Ishikawa (cell line): ENCODE measurements around the gene ABLIM2.

Experiments
- CEBPB ChIP-seq: IDR thresholded peaks from 2 replicates; pipeline ENCODE4 v1.6.1; 2012
- CREB1 ChIP-seq: IDR thresholded peaks from 2 replicates; pipeline ENCODE4 v1.6.1; 2012; ENCODE audit warnings: low read depth
- EGR1 ChIP-seq: IDR thresholded peaks from 2 replicates; pipeline ENCODE4 v1.6.1; 2012
- EP300 ChIP-seq: IDR thresholded peaks from 2 replicates; pipeline ENCODE4 v1.6.1; 2012; ENCODE audit warnings: borderline replicate concordance
- FOXM1 ChIP-seq: IDR thresholded peaks from 2 replicates; pipeline ENCODE4 v1.6.1; 2012; ENCODE audit warnings: low read depth, borderline replicate concordance
- MAX ChIP-seq: IDR thresholded peaks from 2 replicates; pipeline ENCODE4 v1.6.1; 2012
- NFIC ChIP-seq: IDR thresholded peaks from 2 replicates; pipeline ENCODE4 v1.6.1; 2012
- RAD21 ChIP-seq: IDR thresholded peaks from 2 replicates; pipeline ENCODE4 v1.6.1; 2012; ENCODE audit warnings: low read depth
- REST ChIP-seq: IDR thresholded peaks from 2 replicates; pipeline ENCODE4 v1.6.1; 2012; ENCODE audit warnings: low read depth, mild to moderate bottlenecking
- TAF1 ChIP-seq: IDR thresholded peaks from 2 replicates; pipeline ENCODE4 v1.6.1; 2012; ENCODE audit warnings: low read depth, mild to moderate bottlenecking
- TCF12 ChIP-seq: IDR thresholded peaks from 2 replicates; pipeline ENCODE4 v1.6.1; 2012; ENCODE audit warnings: low read depth
- TEAD4 ChIP-seq: IDR thresholded peaks from 2 replicates; pipeline ENCODE4 v1.6.1; 2012
- USF1 ChIP-seq: IDR thresholded peaks from 2 replicates; pipeline ENCODE4 v1.6.1; 2012
- YY1 ChIP-seq: IDR thresholded peaks from 2 replicates; pipeline ENCODE4 v1.6.1; 2012; ENCODE audit warnings: low read depth
- ZBTB7A ChIP-seq: IDR thresholded peaks from 2 replicates; pipeline ENCODE4 v1.6.1; 2012; ENCODE audit warnings: low read depth

ABLIM2 gene

GRCh38 chr4:8164194-8164565 lies 5.6 kb upstream of the ABLIM2 start:
- no peak for TF ChIP-seq TAF1
- TF ChIP-seq ZBTB7A: no peak
- no peak for TF ChIP-seq EP300
- TF ChIP-seq TEAD4: no peak
- TF ChIP-seq USF1: no peak
- no peak for TF ChIP-seq REST
- TF ChIP-seq MAX: no peak
- TF ChIP-seq YY1: no peak

- no peak for TF ChIP-seq USF1
- TF ChIP-seq ZBTB7A: no peak
- no peak for TF ChIP-seq EGR1
- no peak for TF ChIP-seq CREB1
- no peak for TF ChIP-seq TEAD4
- no peak for TF ChIP-seq RAD21
- TF ChIP-seq EP300: no peak
- no peak for TF ChIP-seq MAX
- TF ChIP-seq TCF12: no peak
- no peak for TF ChIP-seq NFIC
- TF ChIP-seq YY1: no peak
- TF ChIP-seq CEBPB: no peak
Observed at GRCh38 chr4:8163436-8164193, 5.0 kb upstream of the ABLIM2 start.

- no peak for TF ChIP-seq TEAD4
- TF ChIP-seq REST: no peak
- TF ChIP-seq YY1: no peak
- TF ChIP-seq CEBPB: no peak
- no peak for TF ChIP-seq CREB1
- no peak for TF ChIP-seq EGR1
- no peak for TF ChIP-seq FOXM1
- no peak for TF ChIP-seq NFIC
- TF ChIP-seq USF1: no peak
- no peak for TF ChIP-seq TCF12
- no peak for TF ChIP-seq EP300
- TF ChIP-seq RAD21: no peak
- TF ChIP-seq ZBTB7A: no peak
- no peak for TF ChIP-seq MAX
- no peak for TF ChIP-seq TAF1
Observed at GRCh38 chr4:8163026-8163425, 4.4 kb upstream of the ABLIM2 start.

GRCh38 chr4:8162625-8163024 lies 4.0 kb upstream of the ABLIM2 start:
- no peak for TF ChIP-seq USF1
- TF ChIP-seq REST: no peak
- TF ChIP-seq CREB1: no peak
- TF ChIP-seq RAD21: no peak
- no peak for TF ChIP-seq EGR1
- no peak for TF ChIP-seq MAX
- no peak for TF ChIP-seq ZBTB7A
- no peak for TF ChIP-seq FOXM1
- TF ChIP-seq YY1: no peak
- TF ChIP-seq EP300: no peak
- TF ChIP-seq CEBPB: no peak
- TF ChIP-seq TCF12: no peak
- TF ChIP-seq TAF1: no peak
- no peak for TF ChIP-seq NFIC
- TF ChIP-seq TEAD4: no peak
